RCC 7860 (cell line): ENCODE measurements around the gene FBXL20.

Experiments used
- DNase-seq: peaks from one replicate; pipeline ENCODE4 v3.0.0-alpha.2; 2015; ENCODE audit warnings: low spot score
- FAIRE-seq: peaks from 2 replicates; lab custom pipeline; 2012; peaks lifted over from hg19 to GRCh38; lab: Jason Lieb, UNC

Gene FBXL20

DNA sequence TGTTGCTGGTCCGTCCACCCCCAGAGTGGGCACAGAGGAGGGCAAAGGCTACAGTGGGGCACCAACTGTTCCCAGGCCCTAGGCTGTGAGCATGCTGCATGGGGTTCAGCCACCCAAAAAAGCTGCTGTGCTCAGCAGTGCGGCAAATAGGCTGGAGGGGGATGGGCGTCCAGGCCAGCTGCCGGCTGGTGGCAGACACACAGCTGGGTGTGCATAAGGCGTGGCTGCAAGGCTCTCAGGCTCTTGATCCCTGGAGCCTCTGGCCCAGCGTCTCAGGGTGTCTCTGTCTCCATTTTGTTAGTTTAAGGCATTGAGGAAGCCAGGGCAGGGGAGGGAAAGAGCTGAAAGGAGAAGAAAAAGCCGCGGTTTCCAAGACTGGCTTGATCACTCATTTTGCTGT, 192.5 kb downstream of the FBXL20 start:
- no peak for FAIRE-seq

DNA sequence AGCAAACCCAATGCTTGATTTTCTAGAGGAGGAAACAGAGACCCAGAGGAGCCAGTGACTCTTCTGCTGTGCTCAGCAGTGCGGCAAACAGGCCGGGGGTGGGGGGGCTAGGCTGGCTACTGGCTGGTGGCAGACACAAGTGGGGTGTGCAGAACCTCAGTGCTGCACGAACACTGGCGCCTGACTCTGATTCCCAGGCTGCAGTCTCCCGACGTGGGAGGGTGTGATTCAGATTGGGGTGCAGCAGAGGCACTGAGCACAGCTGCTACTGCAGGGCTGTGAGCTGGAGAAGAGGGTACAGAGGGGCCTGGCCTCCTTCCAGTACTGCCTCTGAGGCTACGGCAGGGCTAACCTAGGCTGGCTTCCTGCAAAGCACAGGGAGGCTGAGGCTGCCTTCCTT, 193.3 kb downstream of the FBXL20 start:
- FAIRE-seq (no peak), DNase-seq (no peak)

More for the DNA sequence above, 192.5 kb downstream of the FBXL20 start:
- no peak for DNase-seq

DNA sequence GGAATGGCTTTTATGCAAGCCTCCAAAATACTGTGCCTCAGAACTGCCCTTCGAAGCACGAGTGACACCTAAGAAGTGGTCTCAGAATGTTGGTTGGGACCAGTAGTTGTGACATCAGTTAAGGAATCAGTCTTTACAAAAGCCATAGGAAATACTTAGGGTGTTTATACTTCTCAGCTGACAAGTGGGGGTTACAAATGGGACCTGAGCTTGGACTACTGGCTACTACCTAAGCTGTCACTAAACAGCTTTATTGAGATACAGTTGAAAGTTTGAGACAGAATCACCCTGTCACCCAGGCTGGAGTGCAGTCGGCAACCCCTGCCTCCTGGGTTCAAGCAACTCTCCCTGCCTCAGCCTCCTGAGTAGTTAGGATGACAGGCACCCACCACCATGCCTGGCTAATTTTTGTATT, 196.3 kb downstream of the FBXL20 start:
- FAIRE-seq: no peak
- no peak for DNase-seq

DNA sequence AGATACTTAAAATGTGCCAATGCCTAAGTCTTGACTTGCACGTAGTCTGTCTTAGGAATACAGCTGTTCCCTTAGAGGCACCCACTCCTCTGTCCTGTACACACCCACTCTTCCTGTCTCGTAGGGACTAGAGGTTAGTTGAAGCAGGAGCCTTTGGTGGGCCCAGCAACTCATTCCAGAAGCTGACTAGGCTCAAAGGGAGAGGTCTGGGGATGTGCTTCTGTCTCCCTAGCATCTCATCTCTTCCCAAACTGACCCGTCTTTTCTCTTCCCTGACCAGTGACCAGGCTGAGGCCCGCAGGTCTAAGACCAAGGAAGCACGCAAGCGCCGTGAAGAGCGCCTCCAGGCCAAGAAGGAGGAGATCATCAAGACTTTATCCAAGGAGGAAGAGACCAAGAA, 197.2 kb downstream of the FBXL20 start:
- DNase-seq: no peak
- no peak for FAIRE-seq
